Measurements from ENCODE around the gene PSMG2.
A peak's percentile ranks its signal among the peaks of the same experiment; 100 is the strongest.
"Not testable (repeated sequence)": the region's sequence is repeated elsewhere in the genome, so short reads cannot be mapped to it uniquely, and the experiment has no call there.

Gene PSMG2

GRCh38 chr18:12722731-12723130, 19.9 kb downstream of the PSMG2 start:
- no peak for DNase-seq (ENCODE audit: low spot score)

DNA sequence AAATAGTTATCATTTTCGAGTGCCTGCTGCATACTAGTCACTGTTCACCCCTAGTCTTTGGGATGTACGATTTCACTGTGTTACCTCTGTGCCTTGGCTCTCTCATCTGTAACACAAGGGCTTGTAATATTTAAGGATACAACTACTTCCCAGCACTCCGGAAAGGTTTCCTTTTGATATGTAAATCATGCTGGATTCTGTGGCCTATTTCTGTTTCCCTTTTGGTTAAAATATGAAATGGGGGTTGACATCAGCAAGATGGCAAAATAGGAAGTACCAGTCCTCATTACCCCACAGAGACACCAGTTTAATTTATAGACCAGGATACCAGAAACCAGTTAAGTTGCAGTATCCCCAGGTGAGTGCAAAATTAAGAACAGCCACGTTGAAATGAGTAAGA, 23.5 kb downstream of the PSMG2 start:
- no peak for DNase-seq (ENCODE audit: low spot score)

- DNase-seq (ENCODE audit: low spot score), result peak; percentile 86
Measured at GRCh38 chr18:12726774-12727550, 24.1 kb downstream of the PSMG2 start.

DNA sequence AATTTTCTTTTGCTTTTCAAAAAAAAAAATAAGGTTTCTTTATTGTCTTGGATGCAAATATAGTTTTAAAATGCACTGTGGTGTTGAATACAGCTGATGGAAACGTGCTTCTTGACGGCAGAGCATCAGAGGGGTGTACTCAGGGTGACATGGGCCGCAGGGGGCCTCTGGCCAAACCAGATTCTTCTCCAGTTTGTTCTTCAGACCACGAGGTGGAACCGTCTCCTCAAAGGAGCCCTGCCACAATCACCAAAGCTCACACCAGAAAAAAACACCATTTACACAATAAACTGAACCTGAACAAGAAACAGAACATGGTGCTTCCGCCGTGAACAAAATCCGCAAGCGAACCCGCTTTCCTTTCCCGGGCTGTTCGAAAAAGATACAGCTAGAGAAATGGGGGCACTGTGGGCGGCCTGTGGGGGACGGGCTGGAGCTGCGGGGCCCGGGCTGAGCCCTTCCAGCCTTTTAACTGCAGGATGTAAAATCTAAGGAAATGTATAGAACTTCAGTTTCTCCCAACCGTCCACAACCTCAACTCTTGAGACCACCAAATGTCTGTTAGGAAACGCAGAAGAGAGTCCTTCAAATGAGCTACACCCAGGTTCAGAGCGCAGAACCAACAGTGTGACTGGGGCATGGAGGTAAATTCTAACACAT, 34.5 kb downstream of the PSMG2 start:
- no peak for DNase-seq (ENCODE audit: low spot score)

DNA sequence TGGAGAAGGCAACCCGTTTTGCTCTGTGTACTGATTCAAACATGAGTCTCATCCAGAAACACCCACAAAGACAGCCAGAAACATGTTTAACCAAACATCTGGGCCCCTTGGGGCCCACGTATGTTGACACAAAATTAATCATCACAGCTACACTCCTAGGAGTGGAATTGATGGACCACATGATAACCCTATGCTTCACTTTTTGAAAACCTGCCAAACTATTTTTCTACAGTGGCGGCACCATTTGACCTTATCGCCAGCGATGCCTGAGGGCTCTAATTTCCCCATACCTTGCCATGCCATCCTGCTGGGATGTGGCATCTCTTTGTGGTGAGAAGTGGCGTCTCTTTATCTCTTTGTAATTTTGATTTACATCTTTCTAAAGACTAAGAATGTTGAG, 38.5 kb downstream of the PSMG2 start:
- DNase-seq (ENCODE audit: low spot score), result no peak

DNA sequence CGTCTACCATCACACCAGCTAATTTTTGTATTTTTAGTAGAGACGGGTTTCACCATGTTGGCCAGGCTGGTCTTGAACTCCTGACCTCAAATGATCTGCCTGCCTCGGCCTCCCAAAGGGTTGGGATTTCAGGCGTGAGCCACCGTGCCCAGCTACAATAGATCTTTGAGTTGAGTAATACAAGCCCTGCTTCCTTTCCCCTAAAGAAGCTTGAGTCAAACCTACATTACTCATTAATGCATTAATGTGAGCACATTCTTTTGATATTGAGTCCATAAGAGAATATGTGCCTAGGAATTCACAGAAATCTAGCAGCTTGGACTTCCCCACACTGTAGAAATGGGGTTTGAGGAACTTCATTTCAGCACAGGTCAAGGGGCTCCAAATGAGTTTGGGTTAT, 39.6 kb downstream of the PSMG2 start:
- DNase-seq (ENCODE audit: low spot score), result no peak

GRCh38 chr18:12744103-12744502, 41.3 kb downstream of the PSMG2 start:
- DNase-seq (ENCODE audit: low spot score), result no peak

GRCh38 chr18:12745095-12745795, 42.4 kb downstream of the PSMG2 start:
- DNase-seq (ENCODE audit: low spot score), result no peak

DNA sequence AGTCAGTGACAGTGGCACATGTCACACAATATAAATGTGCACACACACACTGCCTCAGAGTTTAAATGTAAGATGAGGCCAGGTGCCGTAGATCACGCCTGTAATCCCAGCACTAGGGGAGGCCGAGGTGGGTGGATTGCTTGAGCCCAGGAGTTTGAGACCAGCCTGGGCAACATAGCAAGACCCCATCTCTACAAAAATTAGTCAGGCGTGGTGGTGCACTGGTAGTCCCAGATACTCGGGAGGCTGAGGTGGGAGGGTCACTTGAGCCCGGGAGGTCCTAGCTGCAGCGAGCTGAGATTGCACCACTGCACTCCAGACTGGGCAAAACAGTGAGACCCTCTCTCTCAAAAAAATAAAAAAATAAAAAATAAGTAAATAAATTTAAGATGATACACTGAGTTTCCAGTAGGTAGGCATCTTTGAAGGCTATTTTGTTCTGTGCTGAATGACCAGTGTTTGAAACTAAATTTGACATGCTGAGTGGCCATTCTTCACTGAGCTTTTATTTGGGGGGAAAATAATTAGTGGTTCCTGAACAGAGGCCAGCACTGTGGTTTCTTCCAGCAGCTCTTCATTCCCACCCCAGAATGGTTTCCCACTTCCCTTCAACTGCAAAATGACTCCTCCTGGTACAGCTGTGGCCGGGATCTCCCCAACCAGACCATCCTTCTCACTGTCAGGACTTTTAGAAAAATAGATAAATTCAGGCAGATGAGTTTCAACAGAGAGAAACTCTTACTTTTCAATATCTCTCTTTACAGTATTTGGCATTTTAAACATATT, 44.9 kb downstream of the PSMG2 start:
- DNase-seq (ENCODE audit: low spot score), result no peak

DNA sequence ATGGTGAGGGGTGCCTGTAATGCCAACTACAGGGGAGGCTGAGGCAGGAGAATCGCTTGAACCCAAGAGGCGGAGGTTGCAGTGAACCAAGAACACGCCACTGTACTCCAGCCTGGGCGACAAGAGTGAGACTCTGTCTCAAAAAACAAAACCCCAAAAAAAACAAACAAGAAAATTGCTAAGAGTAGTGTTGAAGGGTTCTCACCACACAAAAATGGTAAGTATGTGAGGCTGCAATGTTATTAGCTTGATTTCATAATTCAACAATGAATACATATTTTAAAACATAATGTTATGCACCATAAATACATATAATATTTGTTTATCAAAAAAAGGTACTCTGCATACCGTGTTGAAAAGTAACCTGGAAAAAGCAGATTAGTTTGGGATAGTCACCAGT, 45.8 kb downstream of the PSMG2 start:
- DNase-seq (ENCODE audit: low spot score), result no peak

- no peak for DNase-seq (ENCODE audit: low spot score)
Measured at GRCh38 chr18:12749121-12749520, 46.3 kb downstream of the PSMG2 start.

GRCh38 chr18:12750076-12750714, 47.4 kb downstream of the PSMG2 start:
- no peak for DNase-seq (ENCODE audit: low spot score)

- DNase-seq (ENCODE audit: low spot score), result no peak
Measured at GRCh38 chr18:12750715-12751502, 48.1 kb downstream of the PSMG2 start.

DNA sequence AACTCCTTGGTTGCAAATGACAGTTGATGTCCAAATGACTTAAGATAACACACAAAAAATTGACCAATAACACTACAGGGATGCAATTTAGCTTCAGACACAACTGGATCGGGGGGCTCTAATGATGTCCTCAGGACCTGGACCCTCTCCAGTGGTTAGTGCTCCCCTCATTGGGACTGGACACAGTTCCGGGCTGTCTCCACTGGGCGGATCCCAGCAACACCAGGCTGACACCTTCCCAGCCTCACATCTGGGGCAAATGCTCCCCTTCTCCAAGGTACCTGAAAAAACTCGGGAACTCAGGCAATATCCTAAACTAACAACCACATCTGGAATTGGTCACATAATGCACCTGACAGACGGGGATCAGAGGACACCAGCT, 48.7 kb downstream of the PSMG2 start:
- no peak for DNase-seq (ENCODE audit: low spot score)

DNA sequence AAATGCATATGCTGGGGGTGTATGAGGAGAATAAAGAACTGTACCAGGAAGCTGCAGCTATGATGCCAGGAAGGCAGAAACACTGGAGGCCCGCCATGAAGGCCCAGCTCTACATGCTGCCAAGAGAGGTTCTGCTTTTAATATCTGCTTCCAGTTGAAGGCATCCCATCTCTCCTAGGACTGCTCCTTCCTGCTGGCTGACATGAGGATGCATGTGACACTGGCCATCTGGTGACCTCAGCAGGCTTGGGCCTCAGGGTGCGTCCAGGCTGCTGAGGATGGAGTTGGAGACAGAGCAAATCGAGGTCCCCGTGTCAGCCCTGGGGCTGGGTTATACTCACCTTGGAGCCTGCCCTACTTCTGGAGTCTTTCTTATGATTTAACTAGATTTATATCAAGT, 49.0 kb downstream of the PSMG2 start:
- no peak for DNase-seq (ENCODE audit: low spot score)

GRCh38 chr18:12754511-12754910, 51.7 kb downstream of the PSMG2 start:
- DNase-seq (ENCODE audit: low spot score), result no peak

DNA sequence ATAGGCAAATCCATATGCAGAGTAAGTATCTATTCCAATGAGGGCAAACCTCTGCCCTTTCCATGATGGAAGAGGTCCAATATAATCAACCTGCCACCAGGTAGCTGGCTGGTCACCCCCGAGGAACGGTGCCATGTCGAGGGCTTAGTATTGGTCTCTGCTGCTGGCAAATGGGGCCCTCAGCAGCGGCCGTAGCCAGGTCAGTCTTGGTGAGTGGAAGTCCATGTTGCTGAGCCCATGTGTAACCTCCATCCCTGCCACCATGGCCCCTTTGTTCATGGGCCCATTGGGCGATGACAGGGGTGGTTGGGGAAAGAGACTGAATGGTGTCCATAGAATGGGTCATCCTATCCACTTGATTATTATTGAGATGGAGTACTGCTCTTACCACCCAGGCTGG, 52.8 kb downstream of the PSMG2 start:
- DNase-seq (ENCODE audit: low spot score), result not testable (repeated sequence)

- DNase-seq (ENCODE audit: low spot score), result not testable (repeated sequence)
Measured at GRCh38 chr18:12756619-12757239, 53.9 kb downstream of the PSMG2 start.

GRCh38 chr18:12758566-12758965, 55.7 kb downstream of the PSMG2 start:
- DNase-seq (ENCODE audit: low spot score), result not testable (repeated sequence)

DNA sequence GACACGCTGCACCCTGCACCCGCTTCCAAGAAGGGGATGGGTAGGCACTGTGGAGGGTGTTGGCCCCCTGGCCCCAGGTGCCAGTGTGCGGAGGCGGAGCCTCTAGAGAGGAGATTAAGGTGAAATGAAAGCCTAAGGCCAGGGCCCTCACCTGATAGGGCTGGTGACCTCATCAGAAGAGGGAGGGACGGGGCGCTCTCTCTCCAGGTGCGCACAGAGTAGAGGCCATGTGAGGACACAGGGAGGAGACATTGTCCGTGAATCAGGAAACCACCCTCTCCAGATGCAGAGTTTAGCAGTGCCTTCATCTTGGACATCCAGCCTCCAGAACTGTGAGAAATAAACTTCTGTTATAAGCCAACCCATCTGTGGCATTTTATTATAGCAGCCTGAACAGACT, 62.3 kb downstream of the PSMG2 start:
- DNase-seq (ENCODE audit: low spot score), result no peak

GRCh38 chr18:12765586-12765985, 62.7 kb downstream of the PSMG2 start:
- no peak for DNase-seq (ENCODE audit: low spot score)

All from D341Med (cell line).